GM12891 (cell line): ENCODE measurements around the gene RET.

Source experiments
- DNase-seq: peaks from one replicate; pipeline ENCODE4 v3.0.0; 2011; ENCODE audit warnings: low spot score; ENCODE audit not compliant: insufficient read length
- FAIRE-seq: peaks from 2 replicates; lab custom pipeline; 2011; peaks lifted over from hg19 to GRCh38; lab: Jason Lieb, UNC
- PAX5 ChIP-seq: IDR thresholded peaks from 2 replicates; pipeline ENCODE4 v1.6.1; 2011; ENCODE audit warnings: low read length, moderate library complexity, mild to moderate bottlenecking; ENCODE audit not compliant: insufficient read depth, severe bottlenecking
- POLR2A ChIP-seq: IDR thresholded peaks from 2 replicates; pipeline ENCODE4 v1.6.1; 2011; ENCODE audit warnings: low read depth, low read length, control low read depth
- POLR2AphosphoS5 ChIP-seq: IDR thresholded peaks from 2 replicates; pipeline ENCODE4 v1.6.1; 2011; ENCODE audit warnings: low read depth, low read length, control low read depth
- POU2F2 ChIP-seq: IDR thresholded peaks from 2 replicates; pipeline ENCODE4 v1.6.1; 2011; ENCODE audit warnings: low read depth, mild to moderate bottlenecking, control low read depth, low read length, moderate library complexity
- SPI1 ChIP-seq: IDR thresholded peaks from 2 replicates; pipeline ENCODE4 v1.6.1; 2011; ENCODE audit warnings: low read depth, low read length, control low read depth
- TAF1 ChIP-seq: IDR thresholded peaks from 2 replicates; pipeline ENCODE4 v1.6.1; 2011; ENCODE audit warnings: low read depth, low read length, control low read depth

RET gene

DNA sequence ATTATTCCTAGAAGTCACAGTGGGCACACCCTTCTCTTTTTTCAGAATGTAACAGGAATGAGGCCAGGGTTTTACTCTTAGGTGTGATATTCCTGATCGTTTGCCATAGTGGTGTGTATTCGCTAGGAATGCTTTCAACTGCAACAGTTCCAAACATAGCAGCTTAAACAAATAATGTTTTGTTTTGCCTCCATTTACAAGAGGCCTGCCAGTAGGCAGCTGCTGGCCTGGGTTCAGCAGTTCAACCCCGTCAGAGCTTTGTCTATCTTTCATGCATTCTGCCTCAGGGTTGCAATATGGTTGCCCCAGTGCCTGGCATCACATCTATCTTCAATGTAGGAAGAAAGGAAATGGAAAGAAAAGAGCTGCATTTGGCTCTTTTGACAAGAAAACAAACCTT is 21.7 kb upstream of the RET start:
- FAIRE-seq: no peak

DNA sequence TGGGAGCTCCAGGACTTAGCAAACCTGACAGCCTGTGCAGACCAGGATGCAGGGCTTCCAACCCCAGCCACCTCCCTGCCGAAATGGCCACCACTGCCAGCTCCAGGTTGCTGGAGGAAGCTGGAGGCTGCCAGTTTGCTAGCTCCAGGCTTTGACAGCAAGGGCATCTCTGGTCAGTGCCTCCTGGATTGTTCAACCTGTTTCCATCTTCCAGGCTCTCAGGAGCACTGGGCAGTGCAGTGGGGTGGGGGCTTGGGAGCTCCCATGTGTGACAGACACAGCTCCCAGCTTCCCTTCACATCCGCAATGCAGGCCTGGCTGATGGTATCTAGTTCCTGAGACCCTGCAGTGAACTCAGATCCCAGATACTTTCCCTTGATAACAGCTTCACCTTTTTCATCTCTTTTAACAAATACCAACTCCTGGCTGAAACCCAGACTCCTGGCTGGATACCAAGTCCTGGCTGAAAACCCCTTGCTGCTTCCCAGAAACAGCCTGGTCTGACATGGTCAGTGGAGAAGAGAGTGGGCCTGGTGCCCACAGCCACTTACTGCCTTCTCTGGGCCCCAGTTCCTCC is 20.8 kb upstream of the RET start:
- TF ChIP-seq POLR2AphosphoS5: no peak
- no peak for TF ChIP-seq PAX5
- TF ChIP-seq POU2F2: no peak
- no peak for TF ChIP-seq SPI1
- no peak for TF ChIP-seq TAF1
- TF ChIP-seq POLR2A: no peak
- DNase-seq (no peak), FAIRE-seq (no peak)

More for the DNA sequence above, 21.7 kb upstream of the RET start:
- TF ChIP-seq PAX5 (no peak), POLR2AphosphoS5 (no peak)
- no peak for DNase-seq

DNA sequence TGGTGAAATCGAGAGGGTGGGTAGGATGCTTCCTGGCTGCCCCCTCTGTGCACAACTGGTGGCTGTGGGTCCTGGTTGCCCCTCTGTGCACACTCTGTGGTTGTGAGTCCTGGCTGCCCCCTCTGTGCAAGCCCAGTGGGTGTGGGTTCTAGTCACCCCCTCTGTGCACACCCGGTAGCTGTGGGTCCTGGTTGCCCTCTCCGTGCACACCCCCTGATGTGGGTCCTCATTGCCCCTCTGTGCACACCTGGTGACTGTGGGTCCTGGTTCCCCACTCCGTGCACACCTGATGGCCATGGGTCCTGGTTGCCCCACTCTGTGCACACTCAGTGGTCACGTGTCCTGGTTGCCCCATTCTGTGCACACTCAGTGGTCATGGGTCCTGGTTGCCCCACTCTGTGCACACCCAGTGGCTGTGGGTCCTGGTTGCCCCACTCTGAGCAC is 20.3 kb upstream of the RET start:
- no peak for FAIRE-seq
- DNase-seq: no peak
- TF ChIP-seq POU2F2 (no peak), TAF1 (no peak), PAX5 (no peak), POLR2AphosphoS5 (no peak), SPI1 (no peak), POLR2A (no peak)

DNA sequence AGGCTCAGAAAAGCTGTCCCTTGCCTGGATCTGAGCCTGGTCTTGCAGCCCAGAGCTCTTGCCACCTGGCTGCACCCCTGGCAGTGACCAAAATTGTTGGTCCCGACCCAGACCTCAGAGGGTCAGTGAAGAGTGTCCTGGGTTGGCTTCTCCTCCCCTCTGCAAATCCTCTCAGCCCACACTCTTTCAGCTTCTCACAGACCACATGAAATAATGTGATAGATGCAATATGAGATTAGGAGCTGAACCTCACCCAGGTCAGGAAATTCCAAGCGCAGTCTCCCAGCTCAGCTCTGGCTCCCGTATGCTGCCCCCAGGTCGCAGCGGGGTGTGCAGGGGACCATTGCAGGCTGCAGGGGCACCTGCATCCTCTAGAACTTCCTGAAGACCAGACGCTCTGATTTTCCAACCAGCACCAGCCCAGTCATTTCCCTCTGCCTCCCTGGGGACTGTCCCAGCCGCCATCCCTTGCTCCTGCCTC is 19.6 kb upstream of the RET start:
- TF ChIP-seq SPI1: no peak
- FAIRE-seq (no peak), DNase-seq (no peak)

DNA sequence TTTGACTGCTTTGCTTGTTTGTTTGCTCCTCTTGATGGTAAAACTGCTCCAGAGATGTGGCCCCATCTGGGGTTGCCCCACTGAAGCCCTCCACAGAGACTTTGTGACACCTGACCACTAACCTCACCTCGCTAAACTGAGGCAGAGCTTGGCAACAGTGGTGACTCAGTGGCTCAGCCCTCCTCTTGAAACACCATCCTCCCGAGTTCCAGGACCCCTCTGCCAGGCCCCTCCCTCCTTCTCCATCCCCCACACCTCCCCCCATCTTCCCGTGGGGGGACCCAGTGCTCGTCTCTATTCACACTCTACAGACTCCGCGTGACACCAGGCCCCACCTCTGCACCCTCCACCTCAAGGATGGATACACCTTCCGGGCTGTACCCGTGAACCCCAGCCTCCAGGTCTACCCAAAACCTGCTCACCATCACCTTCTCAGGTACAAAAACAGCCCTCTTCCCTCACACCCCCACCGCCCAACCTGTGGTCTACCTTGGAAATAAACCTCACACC is 19.0 kb upstream of the RET start:
- DNase-seq (no peak), FAIRE-seq (no peak)
- TF ChIP-seq TAF1 (no peak), POLR2AphosphoS5 (no peak), POU2F2 (no peak), PAX5 (no peak), POLR2A (no peak), SPI1 (no peak)

DNA sequence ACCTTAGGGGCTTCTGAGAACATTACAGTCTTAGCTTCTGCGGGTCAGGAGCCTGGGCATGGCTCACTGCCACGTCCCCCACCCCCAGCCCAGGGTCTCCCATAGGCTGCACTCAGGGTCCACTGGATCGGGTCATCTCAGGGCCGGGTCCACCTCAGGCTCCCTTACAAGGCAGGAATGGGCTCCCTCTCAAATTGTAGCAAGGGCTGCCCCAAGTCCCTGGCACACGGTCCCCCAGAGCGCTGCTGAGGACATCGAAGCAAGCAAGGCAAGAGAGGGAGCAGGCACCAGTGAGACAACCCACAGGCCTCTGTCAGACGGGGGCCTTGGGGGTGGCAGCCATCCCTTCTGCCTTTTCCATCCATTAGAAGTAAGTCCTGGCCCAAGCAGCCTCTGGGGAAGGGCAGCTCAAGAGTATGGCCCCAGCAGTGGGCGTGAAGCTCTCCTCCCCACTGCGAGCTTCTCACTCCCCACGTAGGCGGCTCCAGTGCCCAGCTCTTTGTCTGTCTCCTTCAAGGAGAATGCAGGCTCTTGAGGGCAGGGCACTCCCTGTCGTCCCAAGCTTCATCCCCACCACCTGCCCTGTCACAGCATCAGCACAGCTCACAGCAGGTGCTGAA is 18.0 kb upstream of the RET start:
- DNase-seq (no peak), FAIRE-seq (no peak)
- TF ChIP-seq TAF1 (no peak), POU2F2 (no peak), POLR2AphosphoS5 (no peak), PAX5 (no peak), SPI1 (no peak), POLR2A (no peak)

DNA sequence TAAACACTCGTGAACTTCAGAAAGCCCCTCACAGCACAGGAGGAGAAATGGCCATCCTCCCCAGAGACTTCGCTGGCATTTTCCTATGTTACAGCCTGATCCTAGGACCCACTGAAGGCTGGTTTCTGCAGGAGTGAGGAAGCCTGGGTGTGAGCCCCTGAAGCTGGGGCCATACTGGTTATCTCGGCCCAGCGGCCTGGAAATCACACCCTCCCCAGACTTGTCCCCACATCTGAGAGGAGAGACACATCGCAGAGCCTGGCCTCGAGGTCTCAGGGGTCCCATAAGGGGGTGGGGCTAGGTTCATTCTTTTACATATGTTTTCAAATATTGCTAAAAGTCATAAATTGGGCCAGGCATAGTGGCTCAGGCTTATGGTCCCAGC is 17.5 kb upstream of the RET start:
- no peak for FAIRE-seq
- no peak for DNase-seq
- no peak for TF ChIP-seq TAF1
- TF ChIP-seq PAX5: no peak
- no peak for TF ChIP-seq SPI1
- TF ChIP-seq POLR2AphosphoS5: no peak
- TF ChIP-seq POU2F2: no peak
- no peak for TF ChIP-seq POLR2A

DNA sequence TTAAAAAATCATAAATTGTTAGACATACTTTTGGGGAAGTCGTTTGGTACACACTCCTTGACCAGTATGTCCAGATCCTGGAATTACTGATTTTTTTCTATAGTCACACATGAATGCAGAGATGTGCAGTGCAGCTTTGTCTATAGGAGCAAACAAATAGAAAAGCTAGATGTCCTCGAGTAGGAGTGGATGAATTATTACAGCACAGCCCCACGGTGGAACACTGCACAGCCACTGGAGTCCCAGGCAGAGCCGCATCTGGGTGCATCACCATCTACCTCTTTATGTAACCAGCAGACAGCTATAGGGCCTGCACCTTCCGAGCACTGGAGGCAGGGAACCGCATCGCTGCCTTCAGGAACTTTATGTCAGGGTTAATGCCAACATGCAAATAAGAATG is 17.0 kb upstream of the RET start:
- FAIRE-seq (no peak), DNase-seq (no peak)
- TF ChIP-seq POU2F2: no peak
- no peak for TF ChIP-seq SPI1
- TF ChIP-seq POLR2A: no peak

DNA sequence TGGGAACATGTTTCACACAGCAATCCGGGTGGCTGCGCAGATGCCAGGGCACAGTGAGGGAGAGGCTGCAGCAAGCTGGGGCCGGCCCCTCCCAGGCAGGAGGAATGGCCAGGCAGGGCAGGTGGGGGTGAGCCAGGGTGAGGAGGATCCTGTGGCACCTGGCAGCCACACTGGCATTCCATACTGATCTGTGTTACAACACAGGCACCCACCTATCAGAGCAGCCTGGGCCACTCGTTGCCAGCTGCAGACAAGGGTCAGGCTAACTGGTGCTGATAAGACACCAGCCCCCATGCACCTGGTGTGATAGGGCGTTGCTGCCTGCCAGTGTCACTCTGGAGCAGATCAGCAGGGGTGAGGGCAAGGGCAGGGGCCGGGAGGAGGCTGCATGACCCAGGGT is 16.6 kb upstream of the RET start:
- TF ChIP-seq TAF1: no peak
- DNase-seq (no peak), FAIRE-seq (no peak)

DNA sequence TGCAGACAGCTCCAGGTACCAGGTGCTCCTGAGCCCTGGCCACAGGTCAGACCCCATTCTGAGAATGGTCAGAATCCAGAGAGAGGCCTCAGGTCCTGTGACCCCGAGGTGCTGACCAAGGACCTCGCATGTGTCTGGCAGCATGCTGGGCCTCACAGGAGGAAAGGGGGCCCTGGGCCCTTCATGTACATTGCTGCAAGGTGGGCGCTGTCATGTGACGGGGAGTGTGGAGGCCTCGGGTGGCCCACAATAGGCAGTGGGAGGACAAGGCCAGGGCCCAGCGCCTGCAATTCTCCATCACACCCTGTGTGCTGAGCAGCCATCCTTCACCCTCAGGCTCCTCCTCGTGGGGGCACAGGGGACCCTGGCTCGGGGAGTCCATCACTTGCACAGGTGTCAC is 15.5 kb upstream of the RET start:
- no peak for TF ChIP-seq POLR2A
- TF ChIP-seq PAX5: no peak
- FAIRE-seq: no peak
- DNase-seq: no peak

DNA sequence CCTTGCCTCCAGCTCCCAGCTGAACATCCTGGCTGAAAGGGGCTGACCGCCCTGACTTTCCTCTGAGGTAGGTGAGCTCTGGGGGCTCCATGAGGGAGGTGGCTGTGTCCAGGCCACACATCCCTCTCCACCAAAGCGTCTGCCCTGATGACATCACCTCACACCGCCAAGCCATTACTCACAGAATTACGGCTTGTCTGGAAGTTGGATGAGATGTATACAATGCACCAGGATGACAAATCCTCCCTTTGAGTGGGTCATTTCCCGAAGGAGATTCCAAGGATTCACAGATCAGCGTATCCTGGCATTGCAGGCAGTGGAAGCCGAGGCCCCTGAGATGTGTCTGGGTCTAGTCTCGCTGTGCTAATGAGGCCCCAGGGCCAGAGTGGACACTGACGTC is 15.1 kb upstream of the RET start:
- FAIRE-seq (no peak), DNase-seq (no peak)
- no peak for TF ChIP-seq POU2F2
- no peak for TF ChIP-seq TAF1
- TF ChIP-seq POLR2AphosphoS5: no peak
- no peak for TF ChIP-seq SPI1
- TF ChIP-seq POLR2A: no peak
- no peak for TF ChIP-seq PAX5
